ENCODE results near the gene CHID1.

Gene CHID1

GRCh38 chr11:889257-889656, 21.4 kb downstream of the CHID1 start:
- no peak for DNase-seq

GRCh38 chr11:888310-889212, 22.0 kb downstream of the CHID1 start:
- peak in 7 of 56 donors; percentile 10 to 53 (median 17) for DNase-seq

- DNase-seq, result no peak
These were observed 23.0 kb downstream of the CHID1 start for GRCh38 chr11:887589-887988.

GRCh38 chr11:886568-886967, 24.0 kb downstream of the CHID1 start:
- no peak for DNase-seq

- no peak for DNase-seq
These were observed 26.0 kb downstream of the CHID1 start for GRCh38 chr11:884578-885070.

GRCh38 chr11:883527-883926, 27.1 kb downstream of the CHID1 start:
- DNase-seq, result no peak

GRCh38 chr11:882596-882995, 28.0 kb downstream of the CHID1 start:
- DNase-seq, result no peak

- DNase-seq, result no peak
These were observed 30.2 kb downstream of the CHID1 start for GRCh38 chr11:880447-880846.

- DNase-seq, result no peak
These were observed 33.0 kb downstream of the CHID1 start for GRCh38 chr11:877565-877964.

- peak in 16 of 56 donors; percentile 8 to 59 (median 33) for DNase-seq
These were observed 34.1 kb downstream of the CHID1 start for GRCh38 chr11:876545-876944.

GRCh38 chr11:875769-876301, 34.8 kb downstream of the CHID1 start:
- peak in 19 of 56 donors; percentile 9 to 61 (median 32) for DNase-seq

- no peak for DNase-seq
These were observed 35.4 kb downstream of the CHID1 start for GRCh38 chr11:875203-875602.

GRCh38 chr11:873706-874105, 36.9 kb downstream of the CHID1 start:
- DNase-seq, result no peak

GRCh38 chr11:872799-873198, 37.8 kb downstream of the CHID1 start:
- DNase-seq, result no peak

GRCh38 chr11:871472-871871, 39.1 kb downstream of the CHID1 start:
- no peak for DNase-seq

- no peak for DNase-seq
These were observed 40.2 kb downstream of the CHID1 start for GRCh38 chr11:870418-870817.

- DNase-seq, result no peak
These were observed 40.5 kb downstream of the CHID1 start for GRCh38 chr11:870127-870413.

GRCh38 chr11:869399-870126, 41.0 kb downstream of the CHID1 start:
- DNase-seq, result no peak

- no peak for DNase-seq
These were observed 41.8 kb downstream of the CHID1 start for GRCh38 chr11:868802-869201.

GRCh38 chr11:868394-868793, 42.2 kb downstream of the CHID1 start:
- no peak for DNase-seq

- no peak for DNase-seq
These were observed 42.7 kb downstream of the CHID1 start for GRCh38 chr11:867856-868358.

GRCh38 chr11:866481-866880, 44.1 kb downstream of the CHID1 start:
- no peak for DNase-seq
